Thyroid gland (tissue), 4 donors: ENCODE data around the gene RNF224. TPM values are rescaled to one million over a fixed set of nuclear protein-coding genes. Genes with fewer than 3 reads are reported as not detected.
A peak's percentile ranks its signal among the peaks of the same experiment; 100 is the strongest.

Source experiments
- DNase-seq, 2 donors: peaks; one replicate each; pipeline ENCODE4 v3.0.0-alpha.2; 2019
- H3K27ac ChIP-seq, 3 donors: fragments of 200-600 bp; sonication (generic); 1 replicate in 2 of 3; 2 replicates in 1 of 3; pipeline ENCODE4 v1.5.1; 2016 to 2019; ENCODE audit warnings: mild to moderate bottlenecking in 1 of 3, moderate library complexity in 1 of 3
- H3K27me3 ChIP-seq: fragments of 200-600 bp; sonication (generic); one replicate; pipeline ENCODE4 v1.5.1; 2019
- H3K36me3 ChIP-seq, 2 donors: fragments of 200-600 bp; sonication (generic); one replicate each; pipeline ENCODE4 v1.5.1; 2016 to 2019
- H3K4me1 ChIP-seq, 2 donors: fragments of 200-600 bp; sonication (generic); one replicate each; pipeline ENCODE4 v1.5.1; 2017 to 2019
- H3K4me3 ChIP-seq, 3 donors: fragments of 200-600 bp; sonication (generic); replicated peaks in 1 of 3; 1 replicate in 2 of 3; 2 replicates in 1 of 3; pipeline ENCODE4 v1.5.1; 2016; ENCODE audit warnings: mild to moderate bottlenecking in 1 of 3
- H3K9me3 ChIP-seq: fragments of 200-600 bp; sonication (generic); one replicate; pipeline ENCODE4 v1.5.1; 2017
- CTCF ChIP-seq, 6 experiments: fragments of 200-600 bp in 3 of 6; fragments of 450-650 bp in 3 of 6; sonication (generic) in 3 of 6; IDR thresholded peaks; one replicate each; pipeline ENCODE4 v1.5.1; 2016 to 2019; ENCODE audit warnings: antibody characterized with exemption in 6 of 6, mild to moderate bottlenecking in 2 of 6, inconsistent platforms in 1 of 6, moderate library complexity in 1 of 6
- POLR2A ChIP-seq, 2 donors: fragments of 450-650 bp; IDR thresholded peaks; one replicate each; pipeline ENCODE4 v1.6.1; 2017; ENCODE audit warnings: antibody characterized with exemption in 2 of 2, mild to moderate bottlenecking in 2 of 2, moderate library complexity in 1 of 2
- WGBS, 2 donors: methylation state at CpG; one replicate each; pipeline ENCODE4 v1.1.5; 2017; 5-methylcytosine and 5-hydroxymethylcytosine counted together
- intact Hi-C: fragments of 100-400 bp; cut with DNase I; formaldehyde crosslinking; loops from one replicate; pipeline ENCODE4 v1.15.1; 2023
- total RNA-seq, 4 donors: library from RNA; depleted of rRNA; stranded (reverse); fragments of >200 nt; gene quantifications; one replicate each; pipeline ENCODE4 v1.2.3, GENCODE V29; 2016

RNF224 gene
- under 1 TPM in 2 of 4 donors, not detected in 2; 0.33 to 0.81 TPM for total RNA-seq

GRCh38 chr9:137227054-137227852 is at the start of gene RNF224:
Gene RNF224 (plus strand): TSS chr9:137227502. CDS start chr9:137228336, 834 bp downstream.
- TF ChIP-seq CTCF (IDR thresholded peaks at IDR 0.05) (peak; percentile 89 to 98 (median 93)), POLR2A (IDR thresholded peaks at IDR 0.05) (peak in 1 of 2 donors; percentile 22)
- H3K27me3 ChIP-seq = no peaks in the 10 kb centered on the region
- no peak within 1 kb of the TSS for H3K4me3 ChIP-seq
- H3K36me3 ChIP-seq = no peaks in the 10 kb centered on the region
- intact Hi-C loops = loop anchor here (5.0 kb wide), 1 partner anchor 40 kb away; the partner anchor contains the start of genes ANAPC2 and SSNA1
- DNase-seq = peak; percentile 98
- H3K9me3 ChIP-seq = no peaks in the 10 kb centered on the region
- peaks cover 31 to 42% of the 10 kb centered on the region in 2 donors for H3K4me1 ChIP-seq
- H3K27ac ChIP-seq = peak within 1 kb of the TSS; percentile 67 to 87 (median 85)
- 0 to 22% methylated on average over 6 to 12 of the region's 25 CpGs for WGBS, 2 donors

- 91 to 94% methylated on average over 15 to 16 of the region's 23 CpGs for WGBS, 2 donors
- no peak for DNase-seq
- TF ChIP-seq POLR2A (IDR thresholded peaks at IDR 0.05) = no peak
- no peak for TF ChIP-seq CTCF (IDR thresholded peaks at IDR 0.05)
These were observed 48.9 kb upstream of the RNF224 start for GRCh38 chr9:137178201-137178938.

GRCh38 chr9:137178939-137179630 is 48.2 kb upstream of the RNF224 start:
- H3K27me3 ChIP-seq = no peaks in the 10 kb centered on the region
- TF ChIP-seq CTCF (IDR thresholded peaks at IDR 0.05) (no peak), POLR2A (IDR thresholded peaks at IDR 0.05) (no peak)
- no peak overlapping the region for H3K27ac ChIP-seq
- no peaks in the 10 kb centered on the region for H3K9me3 ChIP-seq
- DNase-seq = no peak
- intact Hi-C loops = no loop called here
- no peaks in the 10 kb centered on the region for H3K4me1 ChIP-seq
- peaks cover 38 to 55% of the 10 kb centered on the region in 2 donors for H3K36me3 ChIP-seq
- no peak overlapping the region for H3K4me3 ChIP-seq
- WGBS, 2 donors = 93 to 95% methylated on average over 17 to 19 of the region's 19 CpGs

More at GRCh38 chr9:137178201-137178938, 48.9 kb upstream of the RNF224 start:
- Histone ChIP-seq H3K4me1 (no peaks in the 10 kb centered on the region), H3K36me3 (peaks cover 31 to 48% of the 10 kb centered on the region in 2 donors), H3K27ac (no peak overlapping the region), H3K27me3 (no peaks in the 10 kb centered on the region), H3K9me3 (no peaks in the 10 kb centered on the region), H3K4me3 (no peak overlapping the region)
- intact Hi-C loops = no loop called here

GRCh38 chr9:137179761-137180160 is 47.5 kb upstream of the RNF224 start:
- intact Hi-C loops = no loop called here
- Histone ChIP-seq H3K27me3 (no peaks in the 10 kb centered on the region), H3K4me1 (no peaks in the 10 kb centered on the region), H3K9me3 (no peaks in the 10 kb centered on the region), H3K4me3 (no peak overlapping the region), H3K27ac (no peak overlapping the region), H3K36me3 (peaks cover 39 to 62% of the 10 kb centered on the region in 2 donors)
- no peak for TF ChIP-seq CTCF (IDR thresholded peaks at IDR 0.05)
- no peak for TF ChIP-seq POLR2A (IDR thresholded peaks at IDR 0.05)
- no peak for DNase-seq
- 98 to 99% methylated on average over 14 to 17 of the region's 17 CpGs for WGBS, 2 donors
